GM15510 (cell line): Measurements from ENCODE around the gene AAMP.

Experiments
- POLR2A ChIP-seq: IDR thresholded peaks from 3 replicates; pipeline ENCODE4 v1.6.1; 2011; ENCODE audit warnings: borderline replicate concordance; ENCODE audit not compliant: insufficient read length; ENCODE audit errors: extremely low read depth

Gene AAMP

DNA sequence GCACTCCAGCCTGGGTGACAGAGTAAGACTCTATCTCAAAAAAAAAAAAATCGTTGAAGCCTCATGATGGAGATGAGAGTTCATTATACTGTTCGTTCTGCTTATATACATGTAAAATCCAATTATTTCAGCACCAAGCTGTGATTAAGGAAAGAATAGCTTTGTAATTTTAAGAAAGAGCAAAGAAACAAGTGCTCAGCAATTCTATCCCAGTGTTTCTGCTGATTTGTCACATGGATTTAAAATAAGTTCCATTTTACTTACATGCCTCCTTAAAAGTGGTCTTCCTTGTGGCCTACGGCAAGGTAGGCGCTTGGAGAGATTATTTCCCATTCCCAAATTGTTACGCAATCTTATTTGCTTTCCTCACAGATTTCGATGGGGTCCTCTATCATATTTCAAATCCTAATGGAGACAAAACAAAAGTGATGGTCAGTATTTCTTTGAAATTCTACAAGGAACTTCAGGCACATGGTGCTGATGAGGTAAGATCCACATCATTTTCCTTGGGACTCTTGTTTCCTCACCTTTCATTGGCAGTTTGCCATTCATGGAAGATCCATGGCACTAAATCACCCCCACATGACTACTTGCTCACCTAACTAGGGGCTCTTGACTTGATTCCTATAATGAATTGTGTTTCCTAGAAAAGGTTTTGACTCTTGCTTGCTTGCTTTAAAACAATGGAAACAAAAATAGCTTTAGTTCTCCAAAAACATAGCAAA is 41.4 kb downstream of the AAMP start:
- TF ChIP-seq POLR2A = no peak

DNA sequence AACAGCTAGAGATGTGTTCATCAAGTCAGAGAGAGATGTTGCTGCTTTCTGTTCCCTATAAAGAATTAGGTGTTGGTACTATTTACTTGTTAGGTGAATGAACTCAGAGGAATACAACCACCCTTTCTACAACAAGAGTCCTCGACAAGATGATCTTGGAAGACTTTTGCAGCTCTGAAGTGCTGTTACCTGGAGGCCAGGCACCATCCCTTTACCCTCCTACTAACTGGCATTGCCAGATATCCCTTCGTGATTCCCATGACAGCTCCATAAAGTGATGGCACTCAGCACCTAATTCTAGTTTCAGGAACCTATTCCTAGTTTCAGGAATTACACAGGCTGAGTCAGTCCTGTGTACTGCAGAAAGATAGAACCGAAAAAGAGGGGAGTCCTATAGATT is 43.0 kb downstream of the AAMP start:
- no peak for TF ChIP-seq POLR2A

DNA sequence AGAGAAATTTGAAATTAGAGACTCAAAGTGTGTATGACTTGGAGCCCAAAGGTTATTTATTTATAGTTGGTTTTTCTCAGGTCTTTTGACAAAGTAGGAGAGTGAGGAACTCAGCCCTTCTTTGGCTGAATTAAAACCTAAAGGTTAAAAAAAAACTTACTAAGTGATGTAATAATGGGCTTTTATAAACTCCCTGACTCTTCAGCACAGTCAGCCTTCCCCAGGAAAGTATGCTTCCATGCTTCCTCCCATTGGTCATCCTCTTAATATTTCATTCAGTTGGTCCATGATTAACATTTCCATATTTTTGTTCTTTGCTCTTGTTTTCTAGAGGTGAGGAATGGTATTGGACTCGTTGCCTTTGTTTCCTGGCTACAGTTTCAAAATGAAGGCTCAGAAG is 45.8 kb downstream of the AAMP start:
- TF ChIP-seq POLR2A = no peak

DNA sequence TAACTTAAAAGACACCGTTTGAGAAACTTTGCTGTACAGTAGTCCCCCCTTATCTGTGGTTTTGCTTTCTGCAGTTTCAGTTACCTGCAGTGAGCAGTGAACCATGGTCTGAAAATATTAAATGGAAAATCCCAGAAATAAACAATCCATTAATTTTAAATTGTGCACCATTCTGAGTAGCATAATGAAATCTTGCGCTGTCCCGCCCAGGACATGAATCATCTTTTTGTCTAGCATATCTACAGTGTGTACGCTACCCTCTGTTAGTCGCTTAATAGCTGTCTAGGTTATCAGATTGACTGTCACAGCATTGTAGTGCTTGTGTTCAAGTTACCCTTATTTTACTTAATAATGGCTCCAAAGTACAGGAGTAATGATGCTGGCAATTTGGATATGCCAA is 46.9 kb downstream of the AAMP start:
- TF ChIP-seq POLR2A = no peak

DNA sequence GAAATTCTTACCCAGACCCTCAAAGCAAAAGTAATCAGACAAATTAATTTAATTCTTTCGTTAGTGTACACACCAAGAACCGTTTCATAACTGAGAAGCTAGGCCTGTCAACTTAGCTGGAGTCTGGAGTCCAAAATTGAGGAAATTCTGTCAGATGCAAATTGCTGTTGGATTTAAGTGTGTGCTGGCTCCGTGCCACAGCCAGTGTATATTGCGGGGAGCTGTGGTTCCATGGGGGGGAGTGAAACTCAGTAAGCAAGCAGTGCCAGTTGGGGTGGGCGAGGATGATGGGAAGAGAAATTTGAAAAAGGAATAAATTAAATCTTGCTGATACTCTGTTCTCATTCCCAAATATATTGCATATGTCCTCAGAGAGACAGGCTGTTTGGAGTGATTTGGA is 48.9 kb downstream of the AAMP start:
- no peak for TF ChIP-seq POLR2A

DNA sequence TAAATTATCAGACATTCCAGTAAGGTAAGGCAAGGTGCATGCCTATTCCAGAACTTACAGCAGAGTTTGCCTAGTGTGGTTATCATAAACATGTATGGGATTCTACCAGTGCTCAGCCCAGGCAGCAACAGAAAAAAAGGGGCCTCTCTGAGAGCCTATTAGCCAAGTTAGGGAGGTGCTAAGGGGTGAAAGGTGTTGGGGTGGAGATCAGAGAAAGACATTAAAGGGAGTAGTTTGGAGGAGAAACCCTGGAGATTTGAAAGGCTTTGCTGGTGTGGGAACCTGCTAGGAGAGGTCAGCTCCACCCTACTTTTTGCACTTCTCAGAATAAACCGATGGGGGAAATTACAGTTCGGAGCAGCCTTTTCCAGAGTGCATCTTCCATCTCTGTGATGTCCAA is 50.0 kb downstream of the AAMP start:
- TF ChIP-seq POLR2A = no peak

DNA sequence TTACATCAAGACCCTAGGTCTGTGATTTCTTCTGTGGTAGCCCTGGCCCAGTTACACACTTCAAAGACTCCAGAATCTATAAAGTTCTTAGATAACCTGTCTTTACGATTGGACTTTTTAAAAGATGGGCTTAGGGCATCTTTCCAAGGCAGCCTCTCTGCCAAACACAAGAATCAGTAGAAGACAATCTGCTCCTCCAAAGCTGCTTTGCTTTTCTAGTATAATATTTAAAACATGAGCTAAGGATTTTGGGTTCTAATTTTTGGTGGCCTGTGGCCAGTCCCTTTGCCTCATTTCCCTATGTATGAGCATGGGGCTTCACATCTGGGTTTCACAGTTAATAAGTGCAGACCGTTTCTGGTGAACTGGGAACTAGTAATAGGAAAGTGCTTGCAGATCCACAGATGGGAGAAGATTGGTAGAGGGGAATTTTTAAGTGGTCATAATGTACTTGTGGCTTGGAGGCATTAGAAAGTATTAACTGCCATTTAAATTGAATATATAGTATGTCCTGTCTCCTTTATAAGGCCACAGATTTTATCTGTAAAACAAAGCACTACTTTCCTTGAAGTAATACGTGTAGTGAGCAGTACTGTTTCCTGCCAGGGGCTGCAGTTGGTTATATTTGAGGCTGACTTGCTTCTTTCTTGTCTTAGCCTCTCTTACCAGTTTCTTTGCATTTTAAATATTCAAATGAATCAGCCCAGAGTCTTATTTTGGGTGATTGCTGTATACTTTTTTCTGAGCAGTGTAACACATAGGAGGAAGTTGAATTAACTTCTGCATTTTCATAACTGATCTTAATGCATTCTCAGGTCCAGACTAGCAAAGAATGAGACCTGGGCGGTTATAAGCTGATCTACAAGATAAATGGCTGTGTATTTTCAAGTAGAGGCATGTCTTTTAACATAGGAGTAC is 51.4 kb downstream of the AAMP start:
- TF ChIP-seq POLR2A = peak; percentile 32

DNA sequence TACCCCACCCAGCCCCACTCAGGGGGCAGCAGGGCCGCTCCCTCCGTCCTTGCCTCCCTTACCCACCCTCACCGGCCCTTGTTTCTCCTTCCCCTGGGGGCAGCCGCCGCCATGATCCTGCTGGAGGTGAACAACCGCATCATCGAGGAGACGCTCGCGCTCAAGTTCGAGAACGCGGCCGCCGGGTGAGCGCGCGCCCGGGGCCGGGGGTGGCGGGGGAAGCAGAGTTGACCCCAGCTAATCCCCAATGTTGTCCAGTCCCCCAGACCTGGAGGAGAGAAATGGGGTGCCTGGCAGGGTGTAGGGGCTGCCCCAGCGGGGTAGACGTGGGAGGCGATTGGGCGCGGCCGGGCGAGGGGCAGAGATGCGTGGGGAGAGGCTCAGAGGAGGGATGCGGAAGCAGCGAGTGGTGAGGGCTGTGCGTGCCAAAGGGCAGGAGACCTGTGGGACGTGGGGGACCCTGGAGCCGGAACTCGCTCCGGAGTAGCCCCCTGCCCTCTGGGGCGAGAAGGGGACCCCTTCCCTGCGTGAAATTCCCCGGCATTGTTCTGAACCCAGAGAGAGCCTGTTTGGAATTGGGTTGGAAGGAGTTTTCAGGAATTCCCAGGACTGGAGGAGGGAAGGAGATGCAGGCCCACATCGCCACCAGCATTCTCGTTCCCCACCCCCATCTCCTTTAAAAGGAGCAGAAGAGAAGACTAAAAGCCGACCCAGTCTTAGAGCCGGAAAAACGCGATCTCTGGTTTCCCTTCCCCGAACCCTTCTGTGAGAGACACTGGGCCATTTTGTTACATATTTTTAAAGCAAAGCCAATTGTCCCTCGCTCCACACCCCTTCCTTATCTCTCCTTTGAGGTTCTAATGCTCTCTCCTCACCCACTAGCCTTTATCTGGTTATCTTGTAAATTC is 52.3 kb downstream of the AAMP start:
- peak; percentile 30 for TF ChIP-seq POLR2A

DNA sequence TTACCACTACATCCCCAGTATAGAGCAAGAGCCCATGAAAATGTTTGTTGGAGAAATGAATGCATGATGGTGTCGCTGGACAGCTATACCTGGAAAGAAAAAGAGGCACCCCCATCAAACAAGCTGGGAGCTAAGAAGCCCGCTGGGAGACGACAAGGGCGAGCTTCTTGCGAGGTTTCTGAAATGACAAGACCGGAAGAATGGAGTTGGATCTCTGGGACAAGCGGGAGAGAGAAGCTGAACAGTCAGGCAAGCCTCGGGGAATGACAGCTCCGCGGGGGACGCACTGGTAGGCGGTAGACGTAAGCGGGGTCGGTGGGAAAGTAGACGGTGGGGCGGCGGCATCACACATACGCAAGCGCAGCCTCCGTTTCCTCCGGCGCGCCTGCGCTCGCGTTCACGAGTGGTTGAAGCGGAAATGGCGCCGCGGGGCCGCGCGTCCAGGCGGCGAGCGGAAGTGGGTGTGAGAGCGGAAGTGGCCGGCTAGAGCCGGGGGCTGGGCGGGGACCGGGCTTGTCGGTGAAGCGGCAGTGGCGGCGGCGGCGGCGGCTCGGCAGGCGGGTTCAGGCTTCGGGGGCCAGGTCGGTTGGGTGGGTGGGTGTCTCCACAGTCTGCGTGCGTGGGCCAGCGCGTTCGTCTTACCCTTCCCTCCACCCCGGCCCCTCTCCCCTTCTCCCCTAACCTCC is 53.1 kb downstream of the AAMP start, which contains the start of gene ARPC2:
Gene ARPC2, plus strand, starts transcription at position 516 of the 686 bp plus-strand sequence. CDS start 282 bp downstream, outside the sequence.
- peak; percentile 88 for TF ChIP-seq POLR2A

DNA sequence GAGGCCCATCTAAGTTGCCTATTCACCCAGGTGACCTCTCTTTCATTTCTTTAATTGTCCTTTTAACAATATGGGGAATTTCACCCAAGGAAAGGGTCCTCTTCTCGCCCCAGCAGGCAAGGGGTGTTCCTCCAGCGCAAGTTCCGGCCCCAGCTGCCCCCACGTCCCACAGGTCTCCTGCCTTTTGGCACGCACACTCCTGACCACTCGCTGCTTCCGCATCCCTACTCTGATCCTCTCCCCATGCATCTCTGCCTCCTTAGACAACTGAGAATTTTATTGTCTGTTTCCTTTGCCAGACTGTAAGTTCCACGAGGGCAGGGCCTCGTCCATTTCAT is 53.6 kb downstream of the AAMP start:
- TF ChIP-seq POLR2A = no peak
